Nephron progenitor cell (in vitro differentiated cells): ENCODE data around the gene CCDC69.
"Not testable (repeated sequence)": the region's sequence is repeated elsewhere in the genome, so short reads cannot be mapped to it uniquely, and the experiment has no call there.

ENCODE experiments used
- DNase-seq: peaks from one replicate; pipeline ENCODE4 v3.0.0; 2021
- H3K27ac Mint-ChIP-seq: 2 replicates; pipeline ENCODE4 v1.8.0; 2021; ENCODE audit warnings: mild to moderate bottlenecking, moderate library complexity, mixed read lengths
- H3K27me3 Mint-ChIP-seq: 2 replicates; pipeline ENCODE4 v1.8.0; 2021; ENCODE audit warnings: mild to moderate bottlenecking, low read depth, mixed read lengths; ENCODE audit not compliant: poor library complexity
- H3K36me3 Mint-ChIP-seq: 2 replicates; pipeline ENCODE4 v1.8.0; 2021; ENCODE audit warnings: low read depth, mixed read lengths
- H3K4me1 Mint-ChIP-seq: 2 replicates; pipeline ENCODE4 v1.8.0; 2021; ENCODE audit warnings: mixed read lengths
- H3K4me3 Mint-ChIP-seq: 2 replicates; pipeline ENCODE4 v1.8.0; 2021; ENCODE audit warnings: mild to moderate bottlenecking, moderate library complexity, mixed read lengths
- H3K9me3 Mint-ChIP-seq: 2 replicates; pipeline ENCODE4 v1.8.0; 2021; ENCODE audit warnings: mild to moderate bottlenecking, moderate library complexity, mixed read lengths
- CTCF ChIP-seq: fragments of 200-600 bp; sonication (generic); IDR thresholded peaks from 2 replicates; pipeline ENCODE4 v1.5.0; 2021; ENCODE audit warnings: antibody characterized with exemption

The CCDC69 gene

GRCh38 chr5:151243127-151243526 is 19.2 kb upstream of the CCDC69 start:
- Mint-ChIP-seq H3K4me1 (peaks cover 30% of the 10 kb centered on the region), H3K27ac (no peak overlapping the region)
- no peak for TF ChIP-seq CTCF

GRCh38 chr5:151240924-151241635 is 17.2 kb upstream of the CCDC69 start:
- H3K27me3 Mint-ChIP-seq, result peaks cover 2% of the 10 kb centered on the region
- TF ChIP-seq CTCF, result no peak
- H3K9me3 Mint-ChIP-seq, result peaks cover 17% of the 10 kb centered on the region
- no peak overlapping the region for H3K27ac Mint-ChIP-seq
- no peak for DNase-seq
- no peak overlapping the region for H3K4me3 Mint-ChIP-seq
- peaks cover 29% of the 10 kb centered on the region for H3K4me1 Mint-ChIP-seq
- H3K36me3 Mint-ChIP-seq, result no peaks in the 10 kb centered on the region

More at GRCh38 chr5:151243127-151243526, 19.2 kb upstream of the CCDC69 start:
- Mint-ChIP-seq H3K4me3 (no peak overlapping the region), H3K27me3 (peaks cover 10% of the 10 kb centered on the region), H3K36me3 (no peaks in the 10 kb centered on the region), H3K9me3 (peaks cover 17% of the 10 kb centered on the region)
- no peak for DNase-seq

- H3K27ac Mint-ChIP-seq, H3K27me3 Mint-ChIP-seq, H3K36me3 Mint-ChIP-seq, H3K4me3 Mint-ChIP-seq, DNase-seq: not testable (repeated sequence)
- Mint-ChIP-seq H3K9me3 (peaks cover 17% of the 10 kb centered on the region), H3K4me1 (peaks cover 29% of the 10 kb centered on the region)
Measured at GRCh38 chr5:151240268-151240835, 16.5 kb upstream of the CCDC69 start.

GRCh38 chr5:151239237-151239861 is 15.5 kb upstream of the CCDC69 start:
- H3K9me3 Mint-ChIP-seq, result peaks cover 17% of the 10 kb centered on the region
- peaks cover 35% of the 10 kb centered on the region for H3K4me1 Mint-ChIP-seq
- H3K27ac Mint-ChIP-seq, result peak overlapping the region; percentile 22
- TF ChIP-seq CTCF, result peak; percentile 64
- H3K4me3 Mint-ChIP-seq, result no peak overlapping the region
- peak; percentile 63 for DNase-seq
- peaks cover 2% of the 10 kb centered on the region for H3K27me3 Mint-ChIP-seq
- no peaks in the 10 kb centered on the region for H3K36me3 Mint-ChIP-seq

- Mint-ChIP-seq H3K4me1 (peaks cover 38% of the 10 kb centered on the region), H3K36me3 (no peaks in the 10 kb centered on the region), H3K9me3 (peaks cover 17% of the 10 kb centered on the region), H3K4me3 (peak overlapping the region; percentile 44), H3K27me3 (peaks cover 9% of the 10 kb centered on the region), H3K27ac (peak overlapping the region; percentile 6)
- TF ChIP-seq CTCF, result no peak
- peak; percentile 19 for DNase-seq
Measured at GRCh38 chr5:151238303-151238741, 14.4 kb upstream of the CCDC69 start.

GRCh38 chr5:151237685-151238084 is 13.8 kb upstream of the CCDC69 start:
- no peaks in the 10 kb centered on the region for H3K36me3 Mint-ChIP-seq
- no peak overlapping the region for H3K27ac Mint-ChIP-seq
- H3K9me3 Mint-ChIP-seq, result peaks cover 17% of the 10 kb centered on the region
- peaks cover 38% of the 10 kb centered on the region for H3K4me1 Mint-ChIP-seq
- no peak for TF ChIP-seq CTCF
- peaks cover 9% of the 10 kb centered on the region for H3K27me3 Mint-ChIP-seq
- H3K4me3 Mint-ChIP-seq, result no peak overlapping the region
- no peak for DNase-seq
